Motor neuron (in vitro differentiated cells): ENCODE data around the gene SLC25A31. TPM values are rescaled to one million over a fixed set of nuclear protein-coding genes. Genes with fewer than 3 reads are reported as not detected.

ENCODE experiments used
- ATAC-seq, 8 experiments: fragments of 200-7000 bp; cut with Tn5 transposase; replicated peaks in 6 of 8; 2 replicates each; pipeline ENCODE4 v1.8.0; 2021; ENCODE audit warnings: mild to moderate bottlenecking in 8 of 8, moderate library complexity in 8 of 8
- H3K27ac ChIP-seq, 2 donors: fragments of 250-450 bp; sonication (Bioruptor Pico); 2 replicates each; pipeline ENCODE4 v1.9.0; 2021; ENCODE audit warnings: antibody characterized with exemption in 2 of 2, mild to moderate bottlenecking in 2 of 2, moderate library complexity in 1 of 2
- H3K4me1 ChIP-seq, 2 donors: fragments of 250-450 bp; sonication (Bioruptor Pico); replicated peaks in 1 of 2; 2 replicates each; pipeline ENCODE4 v1.6.1; 2021; ENCODE audit warnings: antibody characterized with exemption in 2 of 2, mild to moderate bottlenecking in 2 of 2, moderate library complexity in 1 of 2
- H3K4me3 ChIP-seq, 5 donors: fragments of 250-450 bp; sonication (Bioruptor Pico); 2 replicates each; pipeline ENCODE4 v1.9.0; 2021; ENCODE audit warnings: antibody characterized with exemption in 5 of 5, mild to moderate bottlenecking in 5 of 5, moderate library complexity in 4 of 5
- WGBS, 10 experiments: fragments of 450-650 bp; shearing (Covaris generic); methylation state at CpG; one replicate each; pipeline ENCODE4 v1.0.0; 2022; 5-methylcytosine and 5-hydroxymethylcytosine counted together
- in situ Hi-C, 9 experiments: fragments of 400-800 bp; cut with MboI; loops; one replicate each; pipeline ENCODE4 v1.15.0; 2021; ENCODE audit warnings: low sequenced_read_pairs in 9 of 9, low pct_unique_long_range_greater_than_20kb in 2 of 9; ENCODE audit not compliant: unreplicated experiment in 9 of 9
- total RNA-seq, 8 experiments: library from RNA; unstranded; fragments of 300-600 nt; gene quantifications; 2 replicates each; pipeline versions ENCODE4 v1.2.3 to v1.2.4, GENCODE V29; 2022

Gene SLC25A31
- total RNA-seq, 8 experiments from 2014 or later, result not detected

DNA sequence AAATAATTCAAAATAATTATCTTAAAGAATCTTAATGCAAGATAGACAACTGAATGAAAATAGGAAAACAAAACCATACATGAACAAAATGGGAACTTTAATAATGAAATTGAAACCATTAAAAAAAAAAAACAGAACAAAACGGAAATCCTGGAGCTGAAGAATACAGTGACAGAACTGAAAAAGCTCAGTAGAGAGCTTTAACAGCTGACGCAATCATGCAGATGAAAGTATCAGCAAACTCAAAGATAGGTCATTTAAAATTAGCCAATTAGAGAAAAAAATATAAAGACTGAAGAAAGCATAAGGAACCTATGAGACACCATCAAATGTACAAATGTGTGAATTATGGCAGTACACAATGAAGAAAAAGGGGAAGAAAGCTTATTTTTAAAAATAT lies 18.8 kb downstream of the SLC25A31 start:
- Histone ChIP-seq H3K27ac (no peak overlapping the region), H3K4me1 (no peaks in the 10 kb centered on the region), H3K4me3 (no peak overlapping the region)
- ATAC-seq, result no peak
- 38 to 100% (median 84%) methylated on average over 2 of the region's 2 CpGs for WGBS, 10 experiments
- in situ Hi-C loops, result loop anchor here in 2 of 9 experiments (25.0 kb wide), 1 partner anchor 137 kb away; no protein-coding TSS in a partner anchor

DNA sequence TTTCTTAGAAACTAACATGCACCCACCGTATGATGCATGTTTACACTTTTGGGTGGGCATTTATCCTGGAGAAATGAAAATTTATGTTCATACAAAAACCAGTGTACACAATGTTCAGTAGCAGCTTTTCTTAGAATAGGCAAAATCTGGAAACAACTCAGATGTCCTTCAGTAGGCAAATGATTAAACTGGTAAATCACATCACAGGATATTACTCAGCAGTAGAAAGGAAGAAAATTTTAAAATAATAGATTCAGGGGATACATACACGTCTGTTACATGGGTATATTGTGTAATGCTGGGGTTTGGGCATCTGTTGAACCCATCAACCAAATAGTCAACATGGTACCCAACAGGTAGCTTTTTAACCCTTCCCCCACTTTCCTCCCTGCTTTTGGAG lies 26.7 kb downstream of the SLC25A31 start:
- no peak overlapping the region for H3K4me3 ChIP-seq
- no peaks in the 10 kb centered on the region for H3K4me1 ChIP-seq
- in situ Hi-C loops, result no loop called here
- ATAC-seq, result no peak
- no peak overlapping the region for H3K27ac ChIP-seq
- WGBS, 10 experiments, result 29 to 100% (median 70%) methylated on average over 1 to 2 of the region's 2 CpGs; no CpG with 5 or more reads in 2 of the 10 experiments

DNA sequence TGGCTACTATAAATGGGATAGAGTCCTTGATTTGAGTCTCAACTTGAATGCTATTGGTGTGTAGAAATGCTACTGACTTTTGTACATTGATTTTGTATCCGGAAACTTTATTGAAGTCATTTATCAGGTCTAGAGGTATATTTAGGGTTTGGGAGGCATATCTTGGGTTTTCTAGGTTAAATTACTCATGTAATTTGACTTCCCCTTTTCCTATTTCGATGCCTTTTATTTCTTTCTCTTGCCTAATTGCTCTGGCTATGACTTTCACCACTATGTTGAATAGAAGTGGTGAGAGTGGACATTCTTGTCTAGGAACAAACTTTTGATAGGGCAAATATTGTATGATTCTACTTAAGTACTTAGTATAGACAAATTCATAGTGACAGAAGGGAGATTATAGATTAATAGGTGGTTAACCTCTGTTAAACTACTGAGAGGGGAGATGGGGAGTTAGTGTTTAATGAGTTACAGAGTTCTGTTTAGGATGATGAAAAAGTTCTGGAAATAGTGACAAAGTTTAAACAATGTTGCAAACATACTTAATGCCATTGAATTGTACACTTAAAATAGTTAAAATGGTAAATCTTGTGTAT lies 29.1 kb downstream of the SLC25A31 start:
- 25 to 100% (median 50%) methylated on average over 1 to 2 of the region's 2 CpGs; no CpG with 5 or more reads in 2 of the 10 experiments for WGBS, 10 experiments
- no peak for ATAC-seq
- H3K4me3 ChIP-seq, result no peak overlapping the region
- in situ Hi-C loops, result no loop called here
- H3K27ac ChIP-seq, result no peak overlapping the region
- no peaks in the 10 kb centered on the region for H3K4me1 ChIP-seq

DNA sequence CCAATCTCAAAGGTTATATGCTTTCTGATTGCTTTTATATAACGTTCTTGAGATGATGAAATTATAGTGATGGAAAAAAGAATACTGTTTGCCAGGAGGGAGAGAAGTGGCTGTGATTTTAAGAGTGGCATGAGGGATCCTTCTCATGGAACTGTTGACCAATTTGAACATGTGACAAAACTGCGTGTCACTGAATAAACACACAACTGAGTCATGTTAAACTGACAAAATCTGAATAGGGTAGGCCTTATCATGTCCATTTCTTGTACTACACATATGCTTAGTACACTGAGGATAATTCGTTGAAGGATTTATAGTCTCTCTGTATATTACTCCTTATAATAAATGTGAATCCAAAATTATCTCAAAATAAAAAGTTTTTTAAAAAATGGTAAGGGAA lies 29.7 kb downstream of the SLC25A31 start:
- no peak for ATAC-seq
- WGBS, 10 experiments, result 33 to 98% (median 79%) methylated on average over 2 to 3 of the region's 3 CpGs; no CpG with 5 or more reads in 1 of the 10 experiments
- no peaks in the 10 kb centered on the region for H3K4me1 ChIP-seq
- no peak overlapping the region for H3K4me3 ChIP-seq
- in situ Hi-C loops, result no loop called here
- H3K27ac ChIP-seq, result no peak overlapping the region

DNA sequence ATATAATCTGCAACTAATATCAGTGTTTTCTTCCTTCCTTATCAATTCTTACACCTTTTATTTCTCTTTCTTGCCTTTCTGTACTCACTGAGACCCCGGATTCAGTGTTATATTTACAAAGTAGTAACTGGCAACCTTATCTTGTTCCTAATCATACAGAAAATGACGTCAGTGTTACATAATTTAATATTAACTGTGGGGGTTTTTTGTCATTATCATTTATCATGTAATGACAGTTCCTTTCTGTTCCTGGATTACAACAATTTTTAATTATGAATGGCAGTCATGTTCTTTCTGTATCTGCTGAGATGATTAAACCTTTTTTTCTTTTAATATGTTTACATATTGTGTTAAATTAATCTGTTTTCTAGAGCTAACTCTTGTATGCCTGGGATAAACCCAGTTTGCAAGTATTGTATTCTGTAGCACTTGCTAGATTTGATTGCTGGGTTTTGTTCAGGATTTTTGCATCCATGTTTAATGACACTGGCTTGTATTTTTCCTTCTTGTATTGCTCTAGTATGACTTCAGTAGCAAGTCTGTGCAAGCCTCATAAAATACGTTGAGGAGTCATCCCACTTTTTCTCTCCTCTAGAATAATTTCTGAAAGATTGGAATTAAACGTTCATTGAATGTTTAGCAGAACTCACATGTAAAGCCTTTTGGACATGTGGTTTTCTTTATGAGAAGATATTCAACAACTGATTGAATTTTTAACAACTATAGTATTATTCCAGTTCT lies 41.5 kb downstream of the SLC25A31 start:
- H3K4me1 ChIP-seq, result no peaks in the 10 kb centered on the region
- H3K27ac ChIP-seq, result no peak overlapping the region
- 12 to 92% (median 81%) methylated on average over 2 to 4 of the region's 4 CpGs for WGBS, 10 experiments
- H3K4me3 ChIP-seq, result no peak overlapping the region
- no peak for ATAC-seq
- in situ Hi-C loops, result no loop called here

DNA sequence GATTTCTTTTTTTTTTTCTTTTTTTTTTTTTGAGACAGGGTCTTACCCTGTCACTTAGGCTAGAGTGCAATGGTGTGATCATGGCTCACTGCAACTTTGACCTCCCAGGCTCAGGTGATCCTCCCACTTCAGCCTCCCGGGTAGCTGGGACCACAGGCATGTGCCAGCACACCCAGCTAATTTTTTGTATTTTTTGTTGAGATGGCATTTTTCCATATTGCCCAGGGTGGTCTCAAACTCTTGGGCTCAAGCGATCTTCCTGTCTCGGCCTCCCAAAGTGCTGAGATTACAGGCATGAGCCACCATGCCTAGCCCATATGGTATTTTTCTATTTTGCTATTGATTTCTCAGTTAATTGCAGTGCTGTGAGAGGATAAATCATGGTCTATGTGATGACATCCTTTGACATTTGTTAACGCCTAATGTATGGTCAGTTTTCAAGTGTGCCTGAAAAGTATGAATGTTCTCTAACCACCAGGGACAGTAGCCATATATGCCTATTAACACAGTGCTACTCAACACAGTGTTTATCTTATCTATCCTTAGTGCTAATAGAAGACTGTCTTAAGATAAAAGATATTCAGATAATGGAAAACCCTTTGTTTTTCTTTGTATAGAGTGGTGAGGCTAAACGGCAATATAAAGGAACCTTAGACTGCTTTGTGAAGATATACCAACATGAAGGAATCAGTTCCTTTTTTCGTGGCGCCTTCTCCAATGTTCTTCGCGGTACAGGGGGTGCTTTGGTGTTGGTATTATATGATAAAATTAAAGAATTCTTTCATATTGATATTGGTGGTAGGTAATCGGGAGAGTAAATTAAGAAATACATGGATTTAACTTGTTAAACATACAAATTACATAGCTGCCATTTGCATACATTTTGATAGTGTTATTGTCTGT lies 42.8 kb downstream of the SLC25A31 start:
- Histone ChIP-seq H3K4me1 (no peaks in the 10 kb centered on the region), H3K27ac (no peak overlapping the region), H3K4me3 (no peak overlapping the region)
- WGBS, 10 experiments, result 68 to 99% (median 90%) methylated on average over 4 to 10 of the region's 10 CpGs
- in situ Hi-C loops, result no loop called here
- no peak for ATAC-seq

DNA sequence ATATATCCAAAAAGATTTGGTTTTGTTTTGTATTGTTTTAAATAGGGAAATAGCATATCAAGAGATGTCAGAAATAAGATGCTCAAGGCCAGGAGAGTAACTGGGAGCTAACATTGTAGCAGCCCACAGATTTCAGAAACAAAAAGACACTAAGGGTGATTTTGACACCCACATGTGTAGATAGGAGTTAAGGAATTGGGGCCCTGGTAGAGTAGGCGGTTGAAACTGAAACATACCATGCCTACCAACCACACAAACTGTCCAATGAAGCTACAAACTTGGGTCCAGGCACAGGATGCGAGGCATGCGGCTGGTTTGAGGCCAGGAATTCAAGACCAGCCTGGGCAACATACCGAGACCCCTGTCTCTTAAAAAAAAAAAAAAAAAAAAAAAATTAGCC lies 45.6 kb downstream of the SLC25A31 start:
- no peak overlapping the region for H3K4me3 ChIP-seq
- H3K27ac ChIP-seq, result no peak overlapping the region
- whole genome bisulfite sequencing, 10 experiments, result 45 to 100% (median 100%) methylated on average over 1 to 4 of the region's 4 CpGs; no CpG with 5 or more reads in 3 of the 10 experiments
- in situ Hi-C loops, result no loop called here
- no peak for ATAC-seq
- no peaks in the 10 kb centered on the region for H3K4me1 ChIP-seq

DNA sequence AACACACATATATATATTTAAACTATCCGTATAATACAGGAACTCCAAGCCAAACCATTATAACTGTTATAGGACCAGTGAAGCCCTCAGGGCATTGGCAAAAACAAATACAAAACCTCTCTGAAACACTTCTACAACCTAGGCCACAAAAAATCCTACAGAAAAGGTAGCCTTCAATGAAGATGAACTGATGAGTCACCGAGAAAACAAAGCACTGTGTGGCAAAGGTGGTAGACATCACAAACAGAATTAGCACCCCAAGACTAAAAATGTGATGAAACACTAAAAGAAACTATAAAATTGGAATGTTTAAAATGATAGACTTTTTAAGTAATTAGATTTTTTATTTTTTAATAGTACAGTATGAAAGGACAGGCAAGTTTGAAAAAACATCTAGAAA lies 46.4 kb downstream of the SLC25A31 start:
- 53 to 100% (median 88%) methylated on average over 1 to 2 of the region's 2 CpGs for whole genome bisulfite sequencing, 10 experiments
- no peak for ATAC-seq
- no peaks in the 10 kb centered on the region for H3K4me1 ChIP-seq
- H3K4me3 ChIP-seq, result no peak overlapping the region
- in situ Hi-C loops, result no loop called here
- H3K27ac ChIP-seq, result no peak overlapping the region

DNA sequence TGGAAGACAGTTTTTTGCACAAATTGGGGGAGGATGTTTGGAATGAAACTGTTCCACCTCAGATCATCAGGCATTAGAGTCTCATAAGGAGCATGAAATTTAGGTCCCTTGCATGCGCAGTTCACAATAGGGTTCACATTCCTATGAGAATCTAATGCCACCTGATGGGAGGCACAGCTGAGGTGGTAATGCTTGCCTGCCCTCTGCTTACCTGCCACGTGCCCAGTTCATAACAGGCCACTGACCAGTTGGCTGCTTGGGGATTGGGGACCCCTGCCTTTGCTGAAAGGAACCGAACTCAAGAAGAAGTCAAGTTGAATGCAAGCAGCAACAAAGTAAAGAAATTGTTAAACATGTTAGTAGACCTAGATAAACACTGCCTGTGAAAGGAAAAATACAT lies 47.3 kb downstream of the SLC25A31 start:
- Histone ChIP-seq H3K27ac (no peak overlapping the region), H3K4me3 (no peak overlapping the region), H3K4me1 (no peaks in the 10 kb centered on the region)
- WGBS, 10 experiments, result 33 to 100% (median 77%) methylated on average over 1 to 3 of the region's 3 CpGs; no CpG with 5 or more reads in 2 of the 10 experiments
- in situ Hi-C loops, result no loop called here
- no peak for ATAC-seq

DNA sequence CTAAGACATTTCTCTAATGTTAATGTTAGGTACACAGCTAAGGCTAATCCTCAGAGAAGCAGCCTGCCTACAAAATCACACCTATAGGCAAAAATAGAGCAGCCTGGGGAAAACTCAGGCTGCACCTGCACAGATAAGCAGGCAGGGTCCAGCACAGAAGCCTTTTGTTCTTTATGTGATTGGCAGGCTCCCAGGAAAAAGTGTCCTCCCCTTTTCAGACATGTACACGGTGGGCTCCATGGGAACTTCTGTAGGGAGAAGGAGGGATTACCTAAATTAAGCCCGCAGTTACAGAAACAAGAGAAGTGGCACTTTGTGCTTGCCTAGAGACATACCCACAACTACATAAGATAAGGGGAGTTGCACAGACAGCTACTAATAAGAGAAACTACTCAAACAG lies 47.9 kb downstream of the SLC25A31 start:
- 0 to 100% (median 46%) methylated on average over 1 to 2 of the region's 2 CpGs; no CpG with 5 or more reads in 4 of the 10 experiments for WGBS, 10 experiments
- no peak for ATAC-seq
- Histone ChIP-seq H3K4me3 (no peak overlapping the region), H3K4me1 (no peaks in the 10 kb centered on the region), H3K27ac (no peak overlapping the region)
- in situ Hi-C loops, result no loop called here

DNA sequence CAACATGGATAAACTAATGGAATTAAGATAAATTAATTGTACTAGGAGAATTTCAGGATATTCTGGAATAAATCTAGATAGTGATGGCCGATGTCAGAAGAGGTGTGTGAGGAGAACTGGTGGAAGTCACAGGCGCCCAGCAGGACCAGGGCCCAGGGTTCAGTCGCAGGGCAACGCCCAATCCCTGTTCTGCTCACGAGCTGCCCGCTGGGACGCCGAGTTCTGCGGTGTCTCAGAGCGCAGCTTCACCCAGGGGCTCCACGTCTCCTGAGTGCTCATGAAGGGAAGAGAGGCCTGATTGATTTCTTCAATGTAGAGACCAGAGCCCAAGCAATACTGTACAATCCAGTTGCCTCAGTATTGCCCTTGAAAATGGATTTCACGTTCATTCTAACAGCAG lies 50.4 kb downstream of the SLC25A31 start:
- ATAC-seq, result no peak
- WGBS, 10 experiments, result 60 to 100% (median 98%) methylated on average over 1 to 12 of the region's 12 CpGs; no CpG with 5 or more reads in 2 of the 10 experiments
- no peak overlapping the region for H3K27ac ChIP-seq
- in situ Hi-C loops, result no loop called here
- peaks cover 0 to 4% of the 10 kb centered on the region in 2 donors for H3K4me1 ChIP-seq
- no peak overlapping the region for H3K4me3 ChIP-seq

DNA sequence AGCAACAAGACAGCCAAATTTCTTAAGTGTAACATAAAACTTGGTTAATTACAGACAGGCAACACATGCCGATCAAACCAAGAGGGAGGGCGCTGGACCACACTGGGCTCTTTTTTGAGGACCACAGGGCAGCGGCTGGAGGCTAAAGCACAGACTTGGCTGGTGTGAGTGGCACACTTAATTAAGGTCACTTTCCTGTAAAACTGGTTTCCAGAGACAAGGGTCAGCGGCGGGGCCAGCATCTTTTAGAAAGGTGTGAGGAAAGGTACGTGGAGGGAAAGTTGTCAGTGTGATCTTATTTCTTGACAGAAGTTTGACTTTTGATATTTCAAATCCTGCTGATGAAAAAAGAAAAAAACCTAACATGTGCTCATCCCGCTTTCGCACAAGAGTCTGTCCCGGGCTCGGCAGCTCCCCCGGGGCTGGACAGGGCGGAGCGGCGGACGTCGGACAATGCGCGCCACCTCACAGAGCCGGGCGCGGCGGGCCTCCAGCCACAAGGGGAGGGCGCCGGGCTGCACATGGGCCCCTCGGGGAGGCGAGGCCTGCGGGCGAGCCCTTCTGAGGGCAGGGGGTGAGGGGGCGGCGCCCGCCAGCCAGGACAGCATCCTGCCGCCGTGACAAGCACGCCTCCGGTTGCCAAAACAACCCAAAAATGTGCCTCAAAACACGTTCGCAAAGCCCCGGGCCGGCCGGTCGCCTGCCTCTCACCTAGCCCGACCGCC lies 51.3 kb downstream of the SLC25A31 start:
- in situ Hi-C loops, result no loop called here

More for the DNA sequence above, 51.3 kb downstream of the SLC25A31 start:
- ATAC-seq, result peak in 7 of 8 experiments; percentile 7 to 64 (median 56)
- 29 to 100% (median 100%) methylated on average over 1 to 8 of the region's 43 CpGs; no CpG with 5 or more reads in 1 of the 10 experiments for WGBS, 10 experiments
- peaks cover 0 to 7% of the 10 kb centered on the region in 2 donors for H3K4me1 ChIP-seq
- H3K4me3 ChIP-seq, result peak overlapping the region; percentile 66 to 87 (median 81)
- peak overlapping the region; percentile 81 to 89 for H3K27ac ChIP-seq
